T-cell (primary cell): Measurements from ENCODE around the gene SYT9. TPM values are rescaled to one million over a fixed set of nuclear protein-coding genes. Genes with fewer than 3 reads are reported as not detected.

Experiments used
- ATAC-seq, 4 experiments: fragments of 200-7000 bp in 3 of 4; fragments of 150-1000 bp in 1 of 4; cut with Tn5 transposase; replicated peaks in 1 of 4; 1 replicate in 3 of 4; 2 replicates in 1 of 4; pipeline ENCODE4 v1.10.0; 2021; ENCODE audit warnings: moderate library complexity in 3 of 4, mild to moderate bottlenecking in 2 of 4, moderate number of reproducible peaks in 1 of 4
- CTCF ChIA-PET, 2 donors: fragments of 300-600 bp; sonication (Branson Sonifier 250); formaldehyde crosslinking; loops; one replicate each; lab custom pipeline; 2022; ENCODE audit warnings: antibody characterized with exemption in 2 of 2; lab: Charles Lee
- POLR2A ChIA-PET, 2 donors: fragments of 300-600 bp; sonication (Branson Sonifier 250); formaldehyde crosslinking; loops; one replicate each; lab custom pipeline; 2022; ENCODE audit warnings: antibody characterized with exemption in 2 of 2; lab: Charles Lee
- DNase-seq, 35 experiments: peaks; one replicate each; pipeline versions ENCODE4 v3.0.0 to v3.0.0-alpha.2; 2013 to 2023
- H3K27ac ChIP-seq: one replicate; pipeline ENCODE4 v1.5.1; 2013; ENCODE audit warnings: low read length
- H3K27me3 ChIP-seq, 2 experiments: replicated peaks in 1 of 2; 1 replicate in 1 of 2; 2 replicates in 1 of 2; pipeline versions ENCODE4 v1.6.1 to v1.7.0; 2013; ENCODE audit warnings: low read length in 1 of 2, mixed read lengths in 1 of 2; ENCODE audit not compliant: control insufficient read depth in 2 of 2, insufficient read depth in 2 of 2; ENCODE audit errors: extremely low read depth in 1 of 2
- H3K36me3 ChIP-seq, 2 donors: 1 replicate in 1 of 2; 2 replicates in 1 of 2; pipeline versions ENCODE4 v1.6.1 to v1.7.0; 2013; ENCODE audit warnings: low read length in 1 of 2; ENCODE audit not compliant: control insufficient read depth in 2 of 2, insufficient read depth in 1 of 2; ENCODE audit errors: extremely low read depth in 1 of 2
- H3K4me1 ChIP-seq, 2 experiments: 1 replicate in 1 of 2; 2 replicates in 1 of 2; pipeline versions ENCODE4 v1.6.1 to v1.7.0; 2013; ENCODE audit warnings: low read length in 2 of 2, mixed read lengths in 1 of 2; ENCODE audit not compliant: insufficient read depth in 2 of 2, control insufficient read depth in 1 of 2; ENCODE audit errors: extremely low read depth in 1 of 2
- H3K4me3 ChIP-seq, 2 donors: 1 replicate in 1 of 2; 2 replicates in 1 of 2; pipeline versions ENCODE4 v1.5.1 to v1.7.0; 2013; ENCODE audit warnings: mild to moderate bottlenecking in 2 of 2, low read length in 1 of 2, moderate library complexity in 1 of 2; ENCODE audit not compliant: control insufficient read depth in 1 of 2; ENCODE audit errors: extremely low read depth in 1 of 2
- H3K9me3 ChIP-seq: 2 replicates; pipeline ENCODE4 v1.7.0; 2013
- H3K27ac Mint-ChIP-seq, 2 donors: one replicate each; pipeline ENCODE4 v1.8.0; 2020 to 2021; ENCODE audit warnings: mild to moderate bottlenecking in 2 of 2, mixed read lengths in 2 of 2
- H3K27me3 Mint-ChIP-seq, 2 donors: one replicate each; pipeline ENCODE4 v1.8.0; 2021 to 2022; ENCODE audit warnings: mixed read lengths in 2 of 2
- H3K36me3 Mint-ChIP-seq: one replicate; pipeline ENCODE4 v1.8.0; 2021; ENCODE audit warnings: mixed read lengths
- H3K4me1 Mint-ChIP-seq, 3 donors: one replicate each; pipeline ENCODE4 v1.8.0; 2020 to 2022; ENCODE audit warnings: mixed read lengths in 3 of 3, mild to moderate bottlenecking in 1 of 3
- H3K4me3 Mint-ChIP-seq, 3 donors: one replicate each; pipeline ENCODE4 v1.8.0; 2020 to 2022; ENCODE audit warnings: mild to moderate bottlenecking in 3 of 3, mixed read lengths in 3 of 3, moderate library complexity in 3 of 3
- H3K9me3 Mint-ChIP-seq, 3 donors: one replicate each; pipeline ENCODE4 v1.8.0; 2020 to 2022; ENCODE audit warnings: mixed read lengths in 3 of 3
- WGBS: methylation state at CpG from one replicate; pipeline ENCODE4 v1.1.5; 2013; ENCODE audit warnings: missing lambda C conversion rate; ENCODE audit not compliant: insufficient coverage; 5-methylcytosine and 5-hydroxymethylcytosine counted together
- total RNA-seq, 35 experiments: library from RNA in 6 of 35; stranded (reverse) in 6 of 35; fragments of 120-200 nt in 1 of 35; gene quantifications; one replicate each; pipeline versions ENCODE4 v1.2.1 to v1.2.4 and lab custom pipeline; 2013 to 2026

Gene SYT9
- total RNA-seq, 5 donors from 2014 or later (not counting 1 experiment from before 2014, with no cell fraction given) = not detected

GRCh38 chr11:7222619-7223018, 29.1 kb upstream of the SYT9 start:
- no peak for DNase-seq
- Histone ChIP-seq H3K27me3 (peaks cover 0 to 2% of the 10 kb centered on the region in 2 experiments), H3K9me3 (no peaks in the 10 kb centered on the region), H3K27ac (no peak overlapping the region), H3K4me1 (no peaks in the 10 kb centered on the region), H3K36me3 (no peaks in the 10 kb centered on the region), H3K4me3 (no peak overlapping the region)
- POLR2A ChIA-PET = no interaction called here
- peaks cover 22 to 37% of the 10 kb centered on the region in 2 donors for H3K27me3 Mint-ChIP-seq
- no peaks in the 10 kb centered on the region for H3K9me3 Mint-ChIP-seq
- no peaks in the 10 kb centered on the region for H3K36me3 Mint-ChIP-seq
- no peak for ATAC-seq
- no peak overlapping the region for H3K4me3 Mint-ChIP-seq
- H3K4me1 Mint-ChIP-seq = no peaks in the 10 kb centered on the region
- no CpG with 5 or more reads among the region's 4 CpGs for WGBS
- no peak overlapping the region for H3K27ac Mint-ChIP-seq
- CTCF ChIA-PET = no interaction called here

GRCh38 chr11:7239877-7240276, 11.8 kb upstream of the SYT9 start:
- Histone ChIP-seq H3K36me3 (no peaks in the 10 kb centered on the region), H3K27ac (no peak overlapping the region), H3K4me1 (no peaks in the 10 kb centered on the region), H3K27me3 (peaks cover 3 to 8% of the 10 kb centered on the region in 2 experiments), H3K9me3 (no peaks in the 10 kb centered on the region), H3K4me3 (no peak overlapping the region)
- DNase-seq (no peak), ATAC-seq (no peak)
- no peak overlapping the region for H3K4me3 Mint-ChIP-seq
- H3K36me3 Mint-ChIP-seq = no peaks in the 10 kb centered on the region
- CTCF ChIA-PET = no interaction called here
- H3K27ac Mint-ChIP-seq = no peak overlapping the region
- POLR2A ChIA-PET = interaction anchor here in 1 of 2 donors (1.1 kb wide), 1 partner anchor 13 kb away, joined by 4 read pairs; no protein-coding TSS in a partner anchor
- 65% methylated on average over 2 of the region's 5 CpGs for WGBS
- no peaks in the 10 kb centered on the region for H3K9me3 Mint-ChIP-seq
- H3K4me1 Mint-ChIP-seq = no peaks in the 10 kb centered on the region
- peaks cover 23 to 49% of the 10 kb centered on the region in 2 donors for H3K27me3 Mint-ChIP-seq

DNA sequence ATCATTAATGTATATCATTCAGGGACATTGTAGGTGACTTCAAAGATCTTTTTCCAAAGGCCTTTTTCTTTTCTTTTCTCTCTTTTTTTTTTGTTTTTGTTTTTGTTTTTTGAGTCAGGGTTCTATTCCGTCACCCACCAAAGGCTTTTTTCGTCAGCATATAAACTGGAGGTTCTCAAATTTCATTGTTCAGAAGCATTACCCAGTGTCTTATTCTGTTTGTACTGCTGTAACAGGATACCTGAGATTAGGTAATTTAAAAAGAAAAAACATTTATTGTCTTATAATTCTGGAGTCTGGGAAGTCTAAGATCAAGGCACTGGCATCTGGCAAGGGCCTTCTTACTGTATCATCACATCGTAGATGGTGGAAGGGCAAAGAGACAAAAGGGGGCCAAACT, 6.4 kb upstream of the SYT9 start:
- H3K36me3 ChIP-seq = no peaks in the 10 kb centered on the region
- H3K4me1 Mint-ChIP-seq = no peaks in the 10 kb centered on the region
- no peaks in the 10 kb centered on the region for H3K36me3 Mint-ChIP-seq
- H3K27me3 Mint-ChIP-seq = peaks cover 22 to 34% of the 10 kb centered on the region in 2 donors
- peaks cover 7 to 8% of the 10 kb centered on the region in 2 experiments for H3K27me3 ChIP-seq
- H3K4me1 ChIP-seq = no peaks in the 10 kb centered on the region
- H3K9me3 ChIP-seq = no peaks in the 10 kb centered on the region
- ATAC-seq (no peak), DNase-seq (no peak)
- CTCF ChIA-PET = no interaction called here
- POLR2A ChIA-PET = no interaction called here
- no peak overlapping the region for H3K27ac Mint-ChIP-seq
- H3K4me3 ChIP-seq = no peak overlapping the region
- no peak overlapping the region for H3K4me3 Mint-ChIP-seq
- peaks cover 0 to 4% (median 0%) of the 10 kb centered on the region in 3 donors for H3K9me3 Mint-ChIP-seq
- WGBS = no CpG with 5 or more reads among the region's 3 CpGs
- H3K27ac ChIP-seq = no peak overlapping the region

DNA sequence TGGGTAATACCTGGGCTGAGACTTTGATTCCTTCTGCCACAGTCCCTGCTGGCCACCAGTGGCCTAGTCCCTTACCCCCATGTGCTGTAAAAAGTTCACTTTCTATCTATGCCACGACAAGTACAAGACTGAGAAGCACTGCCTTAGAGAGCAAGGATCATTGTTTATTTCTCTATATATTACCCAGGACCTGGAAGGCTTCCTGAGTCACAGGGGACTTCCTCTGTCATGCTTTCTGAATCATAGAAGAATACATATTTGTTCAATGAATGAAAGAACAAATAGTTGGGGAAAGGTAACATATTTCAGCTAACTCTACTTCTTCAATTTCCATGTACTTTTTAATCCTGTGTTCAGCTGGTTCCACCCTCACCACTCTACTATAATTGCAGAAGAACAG, 5.5 kb upstream of the SYT9 start:
- Histone ChIP-seq H3K4me3 (no peak overlapping the region), H3K36me3 (no peaks in the 10 kb centered on the region), H3K9me3 (no peaks in the 10 kb centered on the region), H3K4me1 (no peaks in the 10 kb centered on the region), H3K27ac (no peak overlapping the region), H3K27me3 (peaks cover 9 to 11% of the 10 kb centered on the region in 2 experiments)
- CTCF ChIA-PET = no interaction called here
- Mint-ChIP-seq H3K36me3 (no peaks in the 10 kb centered on the region), H3K9me3 (peaks cover 0 to 4% (median 0%) of the 10 kb centered on the region in 3 donors), H3K27me3 (peaks cover 30 to 36% of the 10 kb centered on the region in 2 donors), H3K4me1 (peaks cover 0 to 2% (median 0%) of the 10 kb centered on the region in 3 donors), H3K4me3 (no peak overlapping the region), H3K27ac (no peak overlapping the region)
- DNase-seq (no peak), ATAC-seq (no peak)
- no CpG with 5 or more reads among the region's 1 CpG for WGBS
- POLR2A ChIA-PET = no interaction called here

GRCh38 chr11:7250166-7250565, 1.5 kb upstream of the SYT9 start:
- Histone ChIP-seq H3K27ac (no peak overlapping the region), H3K27me3 (peaks cover 18 to 27% of the 10 kb centered on the region in 2 experiments), H3K36me3 (no peaks in the 10 kb centered on the region), H3K4me3 (no peak overlapping the region), H3K9me3 (no peaks in the 10 kb centered on the region), H3K4me1 (peaks cover 0 to 5% of the 10 kb centered on the region in 2 experiments)
- WGBS = no CpG with 5 or more reads among the region's 3 CpGs
- ChIA-PET CTCF (no interaction called here), POLR2A (no interaction called here)
- peaks cover 0 to 4% (median 0%) of the 10 kb centered on the region in 3 donors for H3K9me3 Mint-ChIP-seq
- DNase-seq = no peak
- peaks cover 2 to 7% (median 4%) of the 10 kb centered on the region in 3 donors for H3K4me1 Mint-ChIP-seq
- H3K27me3 Mint-ChIP-seq = peaks cover 34 to 51% of the 10 kb centered on the region in 2 donors
- no peak for ATAC-seq
- H3K36me3 Mint-ChIP-seq = no peaks in the 10 kb centered on the region
- no peak overlapping the region for H3K27ac Mint-ChIP-seq
- no peak overlapping the region for H3K4me3 Mint-ChIP-seq

DNA sequence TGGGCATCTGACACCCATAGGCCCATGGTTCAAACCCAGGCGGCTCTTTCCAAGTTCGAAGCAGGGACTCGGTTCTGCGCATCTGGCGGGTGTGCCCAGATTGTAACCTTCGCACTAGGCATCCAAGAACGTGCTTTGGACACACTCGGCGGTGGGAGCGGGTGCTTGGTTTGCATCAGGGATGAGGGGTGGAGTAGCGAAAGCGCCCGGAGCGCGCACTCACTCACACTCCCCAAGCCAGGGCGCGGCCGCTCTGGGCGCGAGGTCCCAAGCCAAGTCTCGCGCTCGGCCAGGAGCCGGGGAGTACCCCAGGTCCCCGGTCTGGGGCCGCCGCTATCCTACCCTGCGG, 243 bp upstream of the SYT9 start:
- Histone ChIP-seq H3K4me1 (peaks cover 0 to 5% of the 10 kb centered on the region in 2 experiments), H3K27me3 (peaks cover 18 to 27% of the 10 kb centered on the region in 2 experiments), H3K36me3 (no peaks in the 10 kb centered on the region), H3K4me3 (no peak overlapping the region), H3K27ac (no peak overlapping the region), H3K9me3 (no peaks in the 10 kb centered on the region)
- peaks cover 2 to 7% (median 4%) of the 10 kb centered on the region in 3 donors for H3K4me1 Mint-ChIP-seq
- no peaks in the 10 kb centered on the region for H3K36me3 Mint-ChIP-seq
- H3K4me3 Mint-ChIP-seq = peak overlapping the region in 1 of 3 donors; percentile 43
- no peak for ATAC-seq
- DNase-seq = no peak
- POLR2A ChIA-PET = no interaction called here
- WGBS = 6% methylated on average over 21 of the region's 28 CpGs
- CTCF ChIA-PET = no interaction called here
- no peak overlapping the region for H3K27ac Mint-ChIP-seq
- H3K27me3 Mint-ChIP-seq = peaks cover 37 to 52% of the 10 kb centered on the region in 2 donors
- H3K9me3 Mint-ChIP-seq = peaks cover 0 to 4% (median 0%) of the 10 kb centered on the region in 3 donors
